ENCODE data around the gene NDUFS2. TPM values are rescaled to one million over a fixed set of nuclear protein-coding genes. Genes with fewer than 3 reads are reported as not detected.

NDUFS2 gene
- total and polyA plus RNA-seq, 9 of the 15 experiments (the other 6 are each of a cell fraction or from before 2014, with no cell fraction given): 70.0 to 176 (median 141) TPM

- TF ChIP-seq, protein P1, sequence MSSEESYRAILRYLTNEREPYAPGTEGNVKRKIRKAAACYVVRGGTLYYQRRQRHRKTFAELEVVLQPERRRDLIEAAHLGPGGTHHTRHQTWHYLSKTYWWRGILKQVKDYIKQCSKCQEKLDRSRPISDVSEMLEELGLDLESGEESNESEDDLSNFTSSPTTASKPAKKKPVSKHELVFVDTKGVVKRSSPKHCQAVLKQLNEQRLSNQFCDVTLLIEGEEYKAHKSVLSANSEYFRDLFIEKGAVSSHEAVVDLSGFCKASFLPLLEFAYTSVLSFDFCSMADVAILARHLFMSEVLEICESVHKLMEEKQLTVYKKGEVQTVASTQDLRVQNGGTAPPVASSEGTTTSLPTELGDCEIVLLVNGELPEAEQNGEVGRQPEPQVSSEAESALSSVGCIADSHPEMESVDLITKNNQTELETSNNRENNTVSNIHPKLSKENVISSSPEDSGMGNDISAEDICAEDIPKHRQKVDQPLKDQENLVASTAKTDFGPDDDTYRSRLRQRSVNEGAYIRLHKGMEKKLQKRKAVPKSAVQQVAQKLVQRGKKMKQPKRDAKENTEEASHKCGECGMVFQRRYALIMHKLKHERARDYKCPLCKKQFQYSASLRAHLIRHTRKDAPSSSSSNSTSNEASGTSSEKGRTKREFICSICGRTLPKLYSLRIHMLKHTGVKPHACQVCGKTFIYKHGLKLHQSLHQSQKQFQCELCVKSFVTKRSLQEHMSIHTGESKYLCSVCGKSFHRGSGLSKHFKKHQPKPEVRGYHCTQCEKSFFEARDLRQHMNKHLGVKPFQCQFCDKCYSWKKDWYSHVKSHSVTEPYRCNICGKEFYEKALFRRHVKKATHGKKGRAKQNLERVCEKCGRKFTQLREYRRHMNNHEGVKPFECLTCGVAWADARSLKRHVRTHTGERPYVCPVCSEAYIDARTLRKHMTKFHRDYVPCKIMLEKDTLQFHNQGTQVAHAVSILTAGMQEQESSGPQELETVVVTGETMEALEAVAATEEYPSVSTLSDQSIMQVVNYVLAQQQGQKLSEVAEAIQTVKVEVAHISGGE (CRISPR knock-in tag; IDR thresholded peaks at IDR 0.05): peak in 2 of 3 experiments; percentile 53 to 81; a peak in 2 of 6 replicates
- TF ChIP-seq ELF1 (tag; IDR thresholded peaks at IDR 0.05) (peak; percentile 34; the same call in 1 of the 2 replicates), FOXM1 (IDR thresholded peaks at IDR 0.05; ENCODE audit: low read depth) (no peak), FOXM1 (CRISPR knock-in tag; IDR thresholded peaks at IDR 0.05; ENCODE audit: low read depth) (no peak), YY1 (IDR thresholded peaks at IDR 0.05; ENCODE audit: borderline replicate concordance in 1 of 3, control insufficient read depth in 1 of 3, extremely low read depth in 1 of 3, insufficient read depth in 3 of 3, insufficient read length in 1 of 3, insufficient replicate concordance in 2 of 3, low read depth in 1 of 3, low read length in 2 of 3) (peak in 1 of 3 experiments; percentile 13)
Observed at GRCh38 chr1:161209790-161210409, 7.7 kb downstream of the NDUFS2 start (continued).
